Common myeloid progenitor, CD34-positive (primary cell): Measurements from ENCODE around the gene RPS18.

ENCODE experiments used
- CTCF ChIA-PET: fragments of 350-600 bp; sonication (Branson Sonifier 250); formaldehyde crosslinking; loops from one replicate; lab custom pipeline; 2021; ENCODE audit warnings: antibody characterized with exemption; lab: Charles Lee
- POLR2A ChIA-PET: fragments of 350-600 bp; sonication (Branson Sonifier 250); formaldehyde crosslinking; loops from one replicate; lab custom pipeline; 2021; ENCODE audit warnings: antibody characterized with exemption; lab: Charles Lee
- DNase-seq, 3 donors: peaks; one replicate each; pipeline versions ENCODE4 v3.0.0 to v3.0.0-alpha.2; 2013
- H3K27ac ChIP-seq, 2 experiments: 1 replicate in 1 of 2; 2 replicates in 1 of 2; pipeline ENCODE4 v1.7.0; 2013; ENCODE audit warnings: inconsistent platforms in 2 of 2, low read length in 2 of 2, mild to moderate bottlenecking in 2 of 2, low read depth in 1 of 2, moderate library complexity in 1 of 2; ENCODE audit not compliant: severe bottlenecking in 2 of 2, insufficient read depth in 1 of 2, poor library complexity in 1 of 2
- H3K27me3 ChIP-seq, 5 experiments: replicated peaks in 2 of 5; 1 replicate in 3 of 5; 2 replicates in 2 of 5; pipeline versions ENCODE4 v1.6.1 to v1.7.0; 2013; ENCODE audit warnings: low read length in 4 of 5, mild to moderate bottlenecking in 2 of 5, moderate library complexity in 2 of 5, inconsistent platforms in 1 of 5; ENCODE audit not compliant: insufficient read depth in 5 of 5, control insufficient read depth in 4 of 5
- H3K36me3 ChIP-seq, 4 experiments: 1 replicate in 2 of 4; 2 replicates in 2 of 4; pipeline versions ENCODE4 v1.6.1 to v1.7.0; 2013; ENCODE audit warnings: low read length in 3 of 4, control low read depth in 1 of 4, mild to moderate bottlenecking in 1 of 4; ENCODE audit not compliant: control insufficient read depth in 4 of 4, insufficient read depth in 4 of 4
- H3K4me1 ChIP-seq, 4 experiments: 1 replicate in 3 of 4; 2 replicates in 1 of 4; pipeline versions ENCODE4 v1.6.1 to v1.7.1; 2013; ENCODE audit warnings: low read length in 3 of 4, mild to moderate bottlenecking in 3 of 4, control low read depth in 1 of 4, inconsistent platforms in 1 of 4, moderate library complexity in 1 of 4; ENCODE audit not compliant: control insufficient read depth in 4 of 4, insufficient read depth in 4 of 4; ENCODE audit errors: control extremely low read depth in 1 of 4
- H3K4me3 ChIP-seq, 7 experiments: 1 replicate in 4 of 7; 2 replicates in 3 of 7; pipeline versions ENCODE4 v1.5.1 to v1.7.0; 2013; ENCODE audit warnings: mild to moderate bottlenecking in 7 of 7, low read length in 6 of 7, moderate library complexity in 6 of 7, inconsistent platforms in 2 of 7, low read depth in 2 of 7, control low read depth in 1 of 7; ENCODE audit not compliant: insufficient read depth in 4 of 7, control insufficient read depth in 1 of 7; ENCODE audit errors: extremely low read depth in 1 of 7
- H3K9me3 ChIP-seq, 5 experiments: 1 replicate in 4 of 5; 2 replicates in 1 of 5; pipeline versions ENCODE4 v1.6.1 to v1.7.1; 2013; ENCODE audit warnings: low read length in 4 of 5, mild to moderate bottlenecking in 2 of 5, inconsistent platforms in 1 of 5, low read depth in 1 of 5, moderate library complexity in 1 of 5; ENCODE audit not compliant: control insufficient read depth in 4 of 5, insufficient read depth in 2 of 5; ENCODE audit errors: control extremely low read depth in 1 of 5
- WGBS: methylation state at CpG from one replicate; pipeline ENCODE4 v1.1.5; 2013; ENCODE audit not compliant: insufficient coverage; 5-methylcytosine and 5-hydroxymethylcytosine counted together

The RPS18 gene

GRCh38 chr6:33320315-33321181 is 48.7 kb downstream of the RPS18 start:
- H3K4me3 ChIP-seq: peak overlapping the region in 1 of 7 experiments; percentile 37
- no peaks in the 10 kb centered on the region for H3K27me3 ChIP-seq
- H3K27ac ChIP-seq: peak overlapping the region in 1 of 2 experiments; percentile 28
- no peak for DNase-seq
- WGBS: 96% methylated on average over 28 of the region's 32 CpGs
- H3K4me1 ChIP-seq: peaks cover 10 to 71% (median 44%) of the 10 kb centered on the region in 4 experiments
- ChIA-PET POLR2A (interaction anchor here (0.5 kb wide), 1 partner anchor 15 kb away, joined by 3 read pairs; no protein-coding TSS in a partner anchor), CTCF (interaction anchor here (0.6 to 0.9 kb wide), 2 partner anchors 9 to 22 kb away, joined by 3 read pairs; no protein-coding TSS in a partner anchor)
- H3K9me3 ChIP-seq: no peaks in the 10 kb centered on the region
- H3K36me3 ChIP-seq: peaks cover 8 to 37% (median 29%) of the 10 kb centered on the region in 4 experiments

- Histone ChIP-seq H3K4me1 (peaks cover 10 to 67% (median 42%) of the 10 kb centered on the region in 4 experiments), H3K36me3 (peaks cover 8 to 36% (median 27%) of the 10 kb centered on the region in 4 experiments), H3K27me3 (no peaks in the 10 kb centered on the region), H3K27ac (peak overlapping the region; percentile 25 to 94), H3K9me3 (no peaks in the 10 kb centered on the region), H3K4me3 (peak overlapping the region in 2 of 7 experiments; percentile 91 to 93)
- 87% methylated on average over 8 of the region's 9 CpGs for WGBS
- CTCF ChIA-PET: interaction anchor here (0.9 kb wide), 1 partner anchor 9 kb away, joined by 3 read pairs; no protein-coding TSS in a partner anchor
- POLR2A ChIA-PET: interaction anchor here (0.5 kb wide), 1 partner anchor 14 kb away, joined by 3 read pairs; no protein-coding TSS in a partner anchor
- DNase-seq: no peak
Observed at GRCh38 chr6:33321227-33321626, 49.4 kb downstream of the RPS18 start.

DNA sequence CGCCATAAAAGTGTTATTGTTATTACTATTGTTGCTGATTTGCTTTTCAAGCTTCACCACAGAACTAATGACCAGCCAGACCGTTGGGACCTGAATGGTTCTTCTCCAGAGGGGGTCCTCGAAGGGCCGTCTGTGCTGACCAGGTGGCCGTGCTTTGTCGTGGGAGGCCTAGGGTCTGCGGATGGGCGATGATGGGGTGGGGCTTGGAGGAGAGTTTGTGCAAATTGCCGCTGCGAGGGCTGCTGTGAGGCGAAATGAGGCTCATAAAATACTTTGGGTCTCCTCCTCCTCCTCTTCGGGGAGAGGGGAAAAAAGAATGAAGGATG is 51.7 kb downstream of the RPS18 start:
- 0% methylated on average over 7 of the region's 12 CpGs for WGBS
- Histone ChIP-seq H3K27ac (peak overlapping the region; percentile 85 to 94), H3K36me3 (peaks cover 8 to 33% (median 25%) of the 10 kb centered on the region in 4 experiments), H3K27me3 (no peaks in the 10 kb centered on the region), H3K4me1 (peaks cover 10 to 51% (median 31%) of the 10 kb centered on the region in 4 experiments), H3K9me3 (no peaks in the 10 kb centered on the region), H3K4me3 (peak overlapping the region; percentile 50 to 94 (median 90))
- DNase-seq: peak in 1 of 3 donors; percentile 32
- POLR2A ChIA-PET: interaction anchor here (0.6 to 1.3 kb wide), 4 partner anchors 10 to 52 kb away, joined by 3 to 4 read pairs (median 3); partner anchors contain the start of genes RPS18 and VPS52
- CTCF ChIA-PET: interaction anchor here (0.7 to 1.4 kb wide), 3 partner anchors 9 to 25 kb away, joined by 3 read pairs; no protein-coding TSS in a partner anchor

GRCh38 chr6:33324125-33324524 is 52.2 kb downstream of the RPS18 start:
- H3K4me3 ChIP-seq: peak overlapping the region in 6 of 7 experiments; percentile 79 to 94 (median 90)
- H3K9me3 ChIP-seq: no peaks in the 10 kb centered on the region
- CTCF ChIA-PET: interaction anchor here (0.6 to 1.4 kb wide), 4 partner anchors 8 to 98 kb away, joined by 3 read pairs; no protein-coding TSS in a partner anchor
- peak overlapping the region in 1 of 2 experiments; percentile 94 for H3K27ac ChIP-seq
- DNase-seq: peak; percentile 47 to 71 (median 68)
- no peaks in the 10 kb centered on the region for H3K27me3 ChIP-seq
- H3K4me1 ChIP-seq: peaks cover 10 to 46% (median 28%) of the 10 kb centered on the region in 4 experiments
- H3K36me3 ChIP-seq: peaks cover 8 to 27% (median 21%) of the 10 kb centered on the region in 4 experiments
- WGBS: 0% methylated on average over 6 of the region's 7 CpGs
- POLR2A ChIA-PET: interaction anchor here (0.6 to 1.3 kb wide), 4 partner anchors 11 to 52 kb away, joined by 3 to 4 read pairs (median 3); partner anchors contain the start of genes RPS18 and VPS52
